ENCODE results near the gene PGA3.

- TF ChIP-seq POLR2AphosphoS5 (IDR thresholded peaks at IDR 0.05; ENCODE audit: low read depth): no peak
- no peak for TF ChIP-seq CTCF (IDR thresholded peaks at IDR 0.05; ENCODE audit: insufficient read depth, low read length)
- no peak for TF ChIP-seq REST (IDR thresholded peaks at IDR 0.05; ENCODE audit: insufficient replicate concordance, low read depth)
- TF ChIP-seq SPI1 (IDR thresholded peaks at IDR 0.05; ENCODE audit: borderline replicate concordance, low read depth): no peak
These were observed 26.9 kb upstream of the PGA3 start for GRCh38 chr11:61176446-61176845.

Data from HL-60 (cell line).